DMS79 treated with DMSO at 0.1 percent for 48 hours (cell line): ENCODE results near the gene SNAI1.
"Not testable (repeated sequence)": the region's sequence is repeated elsewhere in the genome, so short reads cannot be mapped to it uniquely, and the experiment has no call there.

Experiments
- DNase-seq: peaks from one replicate; lab custom pipeline; 2025; lab: John Stamatoyannopoulos, UW

SNAI1 gene

DNA sequence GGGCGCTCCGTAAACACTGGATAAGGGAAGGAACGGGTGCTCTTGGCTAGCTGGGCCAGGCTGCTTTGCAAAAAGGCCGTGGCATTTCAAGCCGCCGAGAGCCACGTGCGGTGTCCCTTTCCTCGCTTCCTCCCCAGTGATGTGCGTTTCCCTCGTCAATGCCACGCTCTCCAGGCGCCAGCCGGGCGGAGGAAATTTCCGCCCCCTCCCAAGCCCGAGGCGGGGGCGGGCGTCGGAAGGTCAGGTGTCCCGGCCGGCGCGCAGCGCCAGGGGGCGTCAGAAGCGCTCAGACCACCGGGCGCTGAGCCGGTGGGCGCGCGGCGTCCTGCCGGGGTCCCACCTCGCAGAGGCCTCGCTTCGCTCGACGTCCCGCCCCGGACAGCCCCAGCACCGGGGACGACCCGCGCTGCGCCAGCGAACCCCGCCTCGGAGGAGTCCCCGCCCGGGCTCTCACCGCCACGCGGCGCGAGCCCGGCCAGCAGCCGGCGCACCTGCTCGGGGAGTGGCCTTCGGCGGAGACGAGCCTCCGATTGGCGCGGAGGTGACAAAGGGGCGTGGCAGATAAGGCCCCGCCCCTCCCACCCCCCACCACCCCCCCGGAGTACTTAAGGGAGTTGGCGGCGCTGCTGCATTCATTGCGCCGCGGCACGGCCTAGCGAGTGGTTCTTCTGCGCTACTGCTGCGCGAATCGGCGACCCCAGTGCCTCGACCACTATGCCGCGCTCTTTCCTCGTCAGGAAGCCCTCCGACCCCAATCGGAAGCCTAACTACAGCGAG, at the start of gene SNAI1:
TSS of gene SNAI1 (plus strand) at position 635 of the 777 bp plus-strand sequence. CDS start at position 715, 80 bp downstream.
- peak; percentile 79 for DNase-seq

DNA sequence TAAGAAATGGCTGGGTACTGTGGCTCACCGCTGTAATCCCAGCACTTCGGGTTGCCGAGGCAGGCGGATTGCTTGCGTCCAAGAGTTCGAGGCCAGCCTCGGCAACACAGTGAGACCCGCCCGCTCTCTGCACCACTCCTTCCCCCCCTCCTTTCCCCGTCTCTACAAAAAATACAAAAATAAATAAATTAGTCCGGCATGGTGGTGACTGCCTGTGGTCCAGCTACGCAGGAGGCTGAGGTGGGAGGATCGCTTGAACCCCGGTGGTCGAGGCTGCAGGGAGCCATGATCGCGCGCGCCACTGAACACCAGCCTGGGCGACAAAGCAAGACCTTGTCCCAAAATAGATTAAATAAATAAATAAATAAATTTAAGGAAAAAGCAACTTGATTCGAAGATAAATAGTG, 47.0 kb upstream of the SNAI1 start:
- DNase-seq: no peak

DNA sequence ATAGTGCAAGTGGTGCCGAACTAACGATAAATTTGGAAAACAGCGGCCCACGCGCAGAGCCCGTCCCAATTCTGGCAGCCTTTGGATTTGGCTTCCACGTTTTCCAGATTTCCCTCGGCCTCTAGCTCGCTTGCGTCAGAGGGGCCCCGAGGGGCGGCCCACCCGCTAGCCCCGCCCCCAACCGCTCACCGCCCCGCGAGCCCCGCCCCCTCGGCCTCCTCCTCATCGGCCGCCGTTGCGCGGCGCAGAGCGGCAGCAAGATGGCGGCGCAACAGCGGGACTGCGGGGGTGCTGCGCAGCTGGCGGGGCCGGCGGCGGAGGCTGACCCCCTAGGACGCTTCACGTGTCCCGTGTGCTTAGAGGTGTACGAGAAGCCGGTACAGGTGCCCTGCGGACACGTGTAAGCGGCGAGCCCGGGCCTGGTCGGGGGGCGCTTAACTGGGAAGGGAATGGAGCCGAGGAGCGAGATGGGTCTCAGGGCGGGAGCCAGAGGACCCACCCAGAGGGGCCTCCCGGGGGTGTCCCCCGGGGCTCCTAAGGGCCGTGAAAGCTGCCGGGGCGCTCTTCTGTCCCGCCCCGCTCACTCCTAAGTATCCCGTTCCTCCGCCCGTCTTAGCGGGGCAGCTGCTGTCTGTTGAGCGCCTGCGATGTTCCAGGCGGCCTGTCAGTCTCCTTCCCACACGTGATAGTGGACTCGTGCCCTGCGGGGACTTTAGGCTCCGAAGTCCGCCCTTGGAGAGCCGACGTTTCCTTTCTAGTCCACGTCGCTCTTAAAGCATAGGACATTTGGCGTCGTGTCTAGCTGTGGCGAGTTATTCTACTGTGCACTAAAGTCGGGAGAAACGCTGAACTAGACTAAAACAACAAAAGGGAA, 46.4 kb upstream of the SNAI1 start, which contains the start of gene RNF114:
TSS of gene RNF114 (plus strand) at position 245 of the 874 bp plus-strand sequence. CDS start at position 261, 16 bp downstream.
- DNase-seq: peak; percentile 86

DNA sequence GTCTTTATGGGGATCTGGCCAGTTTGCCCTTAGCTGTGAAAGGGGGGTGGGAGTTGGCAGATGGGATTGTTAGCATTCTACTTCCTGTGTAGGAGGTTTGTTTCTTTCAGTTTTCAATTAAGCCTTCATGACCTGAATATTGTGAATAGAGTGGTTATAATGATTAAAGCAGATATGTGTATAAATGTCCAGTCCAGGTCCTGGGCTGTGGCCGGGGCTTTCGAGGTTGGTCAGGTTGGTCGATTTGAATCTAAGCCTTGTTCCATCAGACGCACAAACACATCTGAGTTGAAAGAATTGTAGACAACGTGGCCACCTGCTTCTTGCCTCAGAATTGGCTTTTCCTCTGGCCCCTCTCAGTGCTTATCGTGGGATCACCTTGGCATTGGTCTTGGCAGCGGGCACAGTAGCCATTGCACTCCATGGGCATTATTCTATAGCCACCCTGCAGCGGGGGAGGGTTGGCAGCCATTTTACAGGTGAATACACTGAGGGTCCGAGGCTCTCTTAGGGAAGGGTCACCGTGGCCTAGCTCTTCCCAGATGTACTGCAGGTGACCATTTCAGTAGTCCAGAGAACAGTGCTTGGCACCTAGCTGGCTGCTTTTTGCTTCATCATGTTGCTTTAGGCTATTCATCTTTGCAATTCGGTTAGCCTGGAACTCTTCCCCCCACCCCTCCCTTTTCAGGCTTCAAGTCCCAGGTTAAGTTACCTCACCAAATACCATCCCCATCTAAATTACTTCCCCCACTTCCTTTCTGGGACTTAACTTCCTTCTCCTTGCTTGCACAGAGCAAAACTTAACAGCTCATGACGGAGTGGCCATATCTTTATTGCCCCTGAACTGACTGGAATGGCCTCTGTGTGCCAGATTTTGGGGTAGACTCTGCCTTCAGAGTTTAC, 45.5 kb upstream of the SNAI1 start:
- DNase-seq: peak; percentile 13

DNA sequence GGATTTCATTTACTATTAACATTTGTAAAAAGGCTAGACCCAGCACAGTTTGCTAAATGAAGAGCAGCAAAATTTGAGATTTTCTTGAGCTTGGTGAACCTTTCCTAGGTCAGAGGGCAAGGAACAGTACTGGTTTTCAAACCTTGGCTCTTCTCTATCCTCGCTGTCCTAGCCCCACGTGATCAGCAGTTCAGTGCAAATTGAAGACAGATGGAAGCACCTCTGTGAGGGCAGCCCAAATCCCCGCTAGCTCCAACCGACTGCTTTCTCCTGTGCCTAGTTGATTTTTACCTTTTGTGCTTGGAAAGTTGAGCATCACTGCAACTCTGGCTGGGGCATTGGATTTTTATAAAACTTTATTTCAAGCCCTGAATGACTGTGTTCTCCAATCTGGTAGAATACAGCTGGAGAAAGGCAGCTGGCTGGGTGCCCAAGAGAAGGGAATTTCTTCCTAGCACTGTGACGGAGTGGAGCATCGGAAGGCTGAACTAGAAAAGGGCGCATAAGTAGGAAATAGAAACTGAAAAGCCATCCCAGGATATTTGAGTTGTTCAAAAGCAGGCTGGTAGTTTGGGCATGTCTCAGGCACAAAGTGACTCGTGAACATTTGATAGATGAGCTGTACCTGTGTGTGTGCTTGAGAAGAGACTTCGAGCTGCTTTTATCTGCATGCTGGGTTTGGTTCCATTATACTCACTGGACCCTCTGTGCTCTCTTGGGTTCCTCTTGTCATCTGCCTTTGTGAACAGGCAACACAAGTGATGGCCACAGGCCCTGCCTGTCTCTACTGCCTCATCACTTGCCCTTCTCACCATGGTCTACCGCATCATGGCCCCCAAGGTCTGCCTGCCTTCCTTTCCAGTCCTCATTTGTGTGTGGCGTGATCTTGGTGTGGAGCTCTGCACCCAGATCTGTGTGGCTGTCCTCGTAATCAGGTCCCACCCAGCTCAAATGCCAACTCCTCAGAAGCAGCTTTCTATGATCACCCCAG, 44.3 kb upstream of the SNAI1 start:
- DNase-seq: no peak

DNA sequence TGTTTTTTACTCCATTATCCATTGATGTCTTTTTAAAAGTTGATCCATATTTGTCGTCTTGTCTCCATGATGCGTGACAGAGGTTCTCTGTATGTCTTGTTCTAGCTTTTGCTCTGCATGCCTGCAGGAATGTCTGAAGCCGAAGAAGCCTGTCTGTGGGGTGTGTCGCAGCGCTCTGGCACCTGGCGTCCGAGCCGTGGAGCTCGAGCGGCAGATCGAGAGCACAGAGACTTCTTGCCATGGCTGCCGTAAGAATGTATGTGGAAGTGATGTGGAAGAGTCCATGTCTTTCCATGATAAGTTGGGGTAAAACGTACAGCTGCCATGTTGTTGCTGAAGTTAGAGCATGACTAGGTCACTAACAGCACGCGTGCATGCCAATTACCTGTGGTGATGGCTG, 41.3 kb upstream of the SNAI1 start:
- DNase-seq: no peak

DNA sequence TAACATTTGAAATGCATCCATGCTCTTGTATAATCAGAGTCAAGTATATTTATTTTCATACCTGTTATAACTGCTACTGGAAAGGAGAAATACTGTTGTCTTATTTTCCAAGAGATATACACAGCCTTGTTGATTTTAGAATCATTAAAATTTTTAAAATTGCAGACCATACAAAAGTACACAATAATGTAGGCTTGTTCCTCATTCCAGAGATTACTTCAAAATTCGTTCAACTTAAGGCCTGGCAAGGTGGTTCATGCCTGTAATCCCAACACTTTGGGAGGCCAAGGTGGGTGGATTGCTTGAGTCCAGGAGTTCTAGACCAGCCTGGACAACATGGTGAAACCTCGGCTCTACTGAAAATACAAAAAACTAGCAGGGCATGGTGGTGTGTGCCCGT, 40.5 kb upstream of the SNAI1 start:
- no peak for DNase-seq

DNA sequence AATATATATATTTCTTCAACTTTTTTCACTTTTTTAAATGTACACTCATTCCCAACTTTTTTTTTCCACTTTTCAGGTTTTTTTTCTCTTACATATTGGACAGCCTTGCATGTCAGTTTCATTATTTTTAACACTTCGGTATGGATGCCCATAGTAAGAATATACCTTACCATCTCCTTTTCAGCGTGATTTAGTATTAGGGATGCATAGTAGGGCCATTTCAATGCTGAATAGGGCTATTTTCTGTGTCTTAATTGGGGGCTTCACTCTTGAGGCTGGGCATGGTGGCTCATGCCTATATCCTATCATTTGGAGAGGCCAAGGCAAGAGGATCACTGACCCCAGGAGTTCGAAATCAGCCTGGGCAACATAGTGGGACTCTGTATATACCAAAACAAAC, 39.8 kb upstream of the SNAI1 start:
- no peak for DNase-seq

DNA sequence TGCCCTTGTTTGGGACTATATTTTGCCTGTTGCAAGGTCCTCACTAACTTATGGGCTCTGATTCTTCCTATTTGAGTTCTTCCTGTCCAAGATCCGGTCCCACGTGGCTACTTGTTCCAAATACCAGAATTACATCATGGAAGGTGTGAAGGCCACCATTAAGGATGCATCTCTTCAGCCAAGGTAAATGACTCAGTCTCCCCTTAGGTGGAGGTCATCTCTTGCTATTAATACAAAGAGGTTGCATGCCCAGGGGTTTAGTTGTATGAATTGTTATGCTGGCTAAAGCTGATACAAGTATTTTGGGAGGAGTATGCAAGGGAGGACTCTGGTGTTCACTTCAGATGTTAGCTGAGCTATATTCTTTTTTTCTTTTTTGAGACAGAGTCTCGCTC, 37.5 kb upstream of the SNAI1 start:
- no peak for DNase-seq

DNA sequence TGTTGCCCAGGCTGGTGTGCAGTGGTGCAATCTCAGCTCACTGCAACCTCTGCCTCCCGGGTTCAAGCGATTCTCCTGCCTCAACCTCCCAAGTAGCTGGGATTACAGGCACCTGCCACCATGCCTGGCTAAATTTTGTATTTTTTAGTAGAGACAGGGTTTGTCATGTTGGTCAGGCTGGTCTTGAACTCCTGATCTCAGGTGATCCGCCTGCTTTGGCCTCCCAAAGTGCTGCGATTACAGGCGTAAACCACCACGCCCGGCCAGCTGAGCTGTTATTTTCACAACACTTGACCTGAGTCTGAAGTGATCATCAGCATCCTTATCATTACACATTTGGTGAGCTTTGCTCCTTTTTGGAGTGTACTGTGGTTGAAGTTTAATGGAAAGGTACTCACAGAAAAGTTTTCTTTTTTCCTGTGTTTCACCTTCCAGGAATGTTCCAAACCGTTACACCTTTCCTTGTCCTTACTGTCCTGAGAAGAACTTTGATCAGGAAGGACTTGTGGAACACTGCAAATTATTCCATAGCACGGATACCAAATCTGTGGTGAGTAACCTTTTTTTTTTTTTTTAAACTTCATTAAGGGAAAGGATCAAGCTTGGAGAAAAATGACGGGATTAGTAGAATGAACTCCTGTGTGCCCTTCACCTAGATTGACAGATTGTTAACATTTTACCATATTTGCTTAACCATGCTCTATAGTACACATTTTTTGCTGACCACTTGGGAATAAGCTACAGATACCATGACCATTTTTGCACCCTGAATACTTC, 36.9 kb upstream of the SNAI1 start:
- DNase-seq: no peak

DNA sequence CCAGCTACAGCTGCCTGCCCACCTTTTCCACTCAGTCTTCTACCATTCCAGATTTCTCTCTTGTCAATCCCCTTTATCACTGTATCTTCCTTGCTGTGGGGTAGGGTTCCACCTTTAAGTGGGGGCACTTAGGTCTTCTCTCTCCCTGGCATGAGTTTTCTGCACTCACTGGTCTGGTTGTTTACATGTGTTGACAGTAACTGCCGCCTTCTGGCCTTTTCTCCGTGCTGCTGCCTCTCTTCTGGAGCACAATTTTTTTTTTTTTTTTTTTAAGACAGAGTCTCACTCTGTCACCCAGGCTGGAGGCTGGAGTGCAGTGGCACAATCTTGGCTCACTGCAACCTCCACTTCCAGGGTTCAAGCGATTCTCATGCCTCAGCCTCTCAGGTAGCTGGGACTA, 34.6 kb upstream of the SNAI1 start:
- no peak for DNase-seq

DNA sequence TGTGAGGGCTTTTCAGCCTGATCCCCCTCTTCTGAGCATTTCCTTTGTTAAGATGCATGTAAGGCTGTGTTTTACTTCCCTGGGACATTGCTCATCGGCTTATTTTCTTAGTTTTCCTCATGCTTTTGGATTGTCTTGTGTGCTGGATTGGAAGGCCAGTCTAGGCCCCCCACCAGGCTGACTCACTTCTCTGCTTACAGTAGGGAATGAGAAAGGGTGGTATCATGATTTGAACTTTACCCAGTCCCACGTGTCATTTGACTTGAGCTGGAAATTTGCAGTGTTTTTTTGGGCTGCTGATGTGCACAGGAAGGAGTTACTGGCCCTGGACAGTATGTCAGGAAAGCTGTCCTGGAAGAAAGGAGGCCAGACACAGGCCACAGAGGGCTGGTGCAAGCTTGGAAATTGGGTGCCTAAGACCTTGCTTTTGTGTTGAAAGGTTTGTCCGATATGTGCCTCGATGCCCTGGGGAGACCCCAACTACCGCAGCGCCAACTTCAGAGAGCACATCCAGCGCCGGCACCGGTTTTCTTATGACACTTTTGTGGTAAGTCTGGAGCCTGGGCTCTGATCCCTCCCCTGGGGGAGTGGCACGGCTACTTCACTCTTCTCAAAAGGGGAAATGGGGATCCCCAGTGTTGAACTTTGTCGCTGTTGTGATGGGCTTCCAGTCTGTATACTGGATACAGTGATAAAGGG, 33.8 kb upstream of the SNAI1 start:
- no peak for DNase-seq

DNA sequence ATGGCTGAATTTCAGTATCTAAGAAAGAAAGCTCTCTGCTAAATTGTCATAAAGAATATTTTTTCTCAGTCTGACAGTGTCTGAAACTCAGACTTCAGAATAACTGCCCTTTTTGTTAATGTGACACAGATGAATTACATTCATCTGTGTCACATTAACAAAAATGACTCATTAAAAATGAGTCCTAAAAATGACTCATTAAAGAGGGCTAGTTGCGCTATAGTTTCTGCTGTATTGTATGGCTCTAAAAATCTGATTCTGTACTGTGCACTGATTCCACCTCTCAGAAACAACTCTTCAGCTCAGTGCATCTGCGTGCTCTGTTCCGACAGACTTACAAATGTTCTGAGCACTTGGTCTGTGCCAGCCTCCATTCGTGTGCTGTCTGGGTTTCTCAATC, 31.6 kb upstream of the SNAI1 start:
- DNase-seq: no peak

DNA sequence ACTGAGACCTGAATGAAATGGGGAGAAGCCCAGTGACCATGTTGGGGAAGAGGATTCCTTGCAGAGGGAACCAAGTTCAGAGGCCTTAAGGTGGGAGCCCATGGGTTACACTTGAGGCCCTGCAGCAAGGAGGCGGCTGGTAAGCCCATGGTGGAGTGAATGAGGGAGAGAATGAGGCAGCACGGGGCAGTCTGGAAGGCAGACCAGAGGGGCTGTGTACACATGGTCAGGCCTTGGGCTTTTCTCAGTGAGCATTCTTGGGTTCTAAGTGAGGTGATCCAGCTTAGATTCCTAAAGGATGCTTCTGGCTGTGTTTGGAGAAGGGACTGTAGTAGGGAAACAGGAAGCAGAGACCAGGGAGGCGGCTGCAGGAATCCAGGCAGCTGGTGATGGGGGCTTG, 27.6 kb upstream of the SNAI1 start:
- no peak for DNase-seq

DNA sequence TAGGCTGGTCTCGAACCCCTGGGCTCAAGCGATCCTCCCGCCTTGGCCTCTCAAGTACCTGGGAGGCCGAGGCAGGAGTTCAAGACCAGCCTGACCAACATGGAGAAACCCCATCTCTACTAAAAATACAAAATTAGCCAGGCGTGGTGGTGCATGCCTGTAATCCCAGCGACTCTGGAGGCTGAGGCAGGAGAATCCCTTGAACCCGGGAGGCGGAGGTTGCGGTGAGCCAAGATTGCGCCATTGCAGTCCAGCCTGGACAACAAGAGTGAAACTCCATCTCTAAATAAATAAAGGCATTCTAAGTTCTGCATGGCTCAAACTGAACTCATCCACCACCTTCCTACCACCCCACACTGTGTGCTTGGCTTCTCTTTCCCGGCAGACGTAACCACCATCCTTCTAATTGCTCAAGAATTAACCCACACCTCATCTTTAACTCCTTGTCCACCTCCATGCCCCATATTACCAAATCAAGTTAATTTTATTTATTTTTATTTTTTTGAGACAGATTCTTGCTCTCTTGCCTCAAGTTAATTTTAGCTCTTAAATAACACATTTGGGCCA, 26.9 kb upstream of the SNAI1 start:
- not testable (repeated sequence) for DNase-seq

DNA sequence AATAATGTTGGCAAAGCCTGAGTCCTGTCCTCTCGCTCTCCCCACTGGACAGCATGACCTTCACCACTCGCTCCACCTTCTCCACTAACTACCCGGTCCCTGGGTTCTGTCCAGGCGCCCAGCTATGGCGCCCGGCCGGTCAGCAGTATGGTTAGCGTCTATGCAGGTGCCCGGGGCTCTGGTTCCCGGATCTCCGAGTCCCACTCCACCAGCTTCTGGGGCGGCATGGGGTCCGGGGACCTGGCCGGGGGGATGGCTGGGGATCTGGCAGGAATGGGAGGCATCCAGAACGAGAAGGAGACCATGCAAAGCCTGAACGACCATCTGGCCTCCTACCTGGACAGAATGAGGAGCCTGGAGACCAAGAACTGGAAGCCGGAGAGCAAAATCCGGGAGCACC, 26.1 kb upstream of the SNAI1 start:
- DNase-seq: no peak

DNA sequence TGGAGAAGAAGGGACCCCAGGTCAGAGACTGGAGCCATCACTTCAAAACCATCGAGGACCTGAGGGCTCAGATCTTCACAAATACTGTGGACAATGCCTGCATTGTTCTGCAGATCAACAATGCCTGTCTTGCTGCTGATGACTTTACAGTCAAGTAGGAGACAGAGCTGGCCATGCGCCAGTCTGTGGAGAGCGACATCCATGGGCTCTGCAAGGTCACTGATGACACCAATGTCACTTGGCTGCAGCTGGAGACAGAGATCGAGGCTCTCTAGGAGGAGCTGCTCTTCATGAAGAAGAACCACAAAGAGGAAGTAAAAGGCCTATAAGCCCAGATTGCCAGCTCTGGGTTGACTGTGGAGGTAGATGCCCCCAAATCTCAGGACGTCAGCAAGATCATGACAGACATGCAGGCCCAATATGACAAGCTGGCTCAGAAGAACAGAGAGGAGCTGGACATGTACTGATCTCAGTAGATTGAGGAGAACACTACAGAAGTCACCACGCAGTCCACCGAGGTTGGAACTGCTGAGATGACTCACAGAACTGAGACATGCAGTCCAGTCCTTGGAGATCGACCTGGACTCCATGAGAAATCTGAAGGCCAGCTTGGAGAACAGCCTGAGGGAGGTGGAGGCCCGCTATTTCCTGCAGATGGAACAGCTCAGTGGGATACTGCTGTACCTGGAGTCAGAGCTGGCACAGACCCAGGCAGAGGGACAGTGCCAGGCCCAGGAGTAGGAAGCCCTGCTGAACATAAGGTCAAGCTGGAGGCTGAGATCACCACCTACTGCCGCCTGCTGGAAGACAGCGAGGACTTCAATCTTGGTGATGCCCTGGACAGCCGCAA, 25.5 kb upstream of the SNAI1 start:
- DNase-seq: not testable (repeated sequence)

DNA sequence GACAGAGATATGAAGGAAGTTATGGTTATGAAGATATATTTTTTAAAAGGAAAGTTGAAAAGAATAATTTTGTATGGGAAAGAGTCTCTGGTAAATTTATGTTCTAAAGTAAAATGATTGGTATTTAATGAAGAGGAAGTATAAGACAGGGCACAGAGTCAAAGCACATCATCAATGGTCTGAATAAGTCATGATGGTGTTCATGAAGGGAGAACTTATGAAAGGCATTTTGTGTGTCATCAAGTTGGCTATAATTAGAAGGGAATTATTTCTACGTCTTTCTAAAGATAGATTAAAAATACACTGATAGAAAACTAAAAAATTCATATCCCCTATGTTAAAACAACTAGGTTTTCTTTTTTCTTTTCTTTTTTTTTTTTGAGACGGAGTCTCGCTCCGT, 21.4 kb upstream of the SNAI1 start:
- no peak for DNase-seq
